Upper lobe of left lung (tissue), 6 donors: ENCODE results near the gene PCDHGA4. TPM values are rescaled to one million over a fixed set of nuclear protein-coding genes. Genes with fewer than 3 reads are reported as not detected.

Experiments
- ATAC-seq, 2 donors: fragments of 200-7000 bp; cut with Tn5 transposase; one replicate each; pipeline ENCODE4 v1.9.1; 2022; ENCODE audit warnings: mild to moderate bottlenecking in 2 of 2, moderate library complexity in 2 of 2; ENCODE audit not compliant: low FRiP score in 2 of 2
- DNase-seq, 2 donors: peaks; one replicate each; pipeline ENCODE4 v3.0.0-alpha.2; 2019 to 2020
- H3K27ac ChIP-seq, 4 donors: fragments of 200-600 bp; sonication (generic); one replicate each; pipeline ENCODE4 v1.5.1; 2016 to 2019
- H3K27me3 ChIP-seq, 4 donors: fragments of 200-600 bp; sonication (generic); one replicate each; pipeline ENCODE4 v1.5.1; 2017 to 2019
- H3K36me3 ChIP-seq, 4 donors: fragments of 200-600 bp; sonication (generic); one replicate each; pipeline ENCODE4 v1.5.1; 2016 to 2019
- H3K4me1 ChIP-seq, 4 donors: fragments of 200-600 bp; sonication (generic); one replicate each; pipeline ENCODE4 v1.5.1; 2018 to 2019
- H3K4me3 ChIP-seq, 4 donors: fragments of 200-600 bp; sonication (generic); one replicate each; pipeline ENCODE4 v1.5.1; 2017 to 2019; ENCODE audit warnings: mild to moderate bottlenecking in 2 of 4, moderate library complexity in 1 of 4
- H3K9me3 ChIP-seq, 4 donors: fragments of 200-600 bp; sonication (generic); one replicate each; pipeline ENCODE4 v1.5.1; 2018 to 2019
- EP300 ChIP-seq, 4 donors: sonication (generic); formaldehyde crosslinking; IDR thresholded peaks; one replicate each; pipeline ENCODE4 v1.5.1; 2017; ENCODE audit warnings: antibody characterized with exemption in 4 of 4, control low read depth in 2 of 4
- POLR2A ChIP-seq, 4 donors: fragments of 450-650 bp; IDR thresholded peaks; one replicate each; pipeline ENCODE4 v1.5.1; 2016 to 2017; ENCODE audit warnings: antibody characterized with exemption in 4 of 4, mild to moderate bottlenecking in 2 of 4
- POLR2AphosphoS5 ChIP-seq, 2 donors: sonication (generic); formaldehyde crosslinking; IDR thresholded peaks; one replicate each; pipeline ENCODE4 v1.5.1; 2017; ENCODE audit warnings: antibody characterized with exemption in 2 of 2
- WGBS, 2 donors: methylation state at CpG; one replicate each; pipeline ENCODE4 v1.1.5; 2017 to 2018; 5-methylcytosine and 5-hydroxymethylcytosine counted together
- total RNA-seq, 6 donors: library from RNA; depleted of rRNA in 4 of 6; stranded (reverse); fragments of >200 nt in 4 of 6; gene quantifications; one replicate each; pipeline versions ENCODE4 v1.1.0 to v1.2.1, GENCODE V29; 2016 to 2021
- TF ChIP-seq, protein P1 (sequence below), 6 experiments: fragments of 450-650 bp in 4 of 6; fragments of 200-600 bp in 2 of 6; sonication (generic) in 2 of 6; IDR thresholded peaks; one replicate each; pipeline ENCODE4 v1.5.1; 2016 to 2019; ENCODE audit warnings: antibody characterized with exemption in 6 of 6
- donor health status: DM: no; HTN: no; CAD: no; lungs with moderate emphysema.
- donor health status: DM: no; HTN: yes; CAD: no; lungs with severe emphysema.

The PCDHGA4 gene
- total RNA-seq, 6 donors from 2014 or later = 1.7 to 9.4 (median 2.8) TPM

DNA sequence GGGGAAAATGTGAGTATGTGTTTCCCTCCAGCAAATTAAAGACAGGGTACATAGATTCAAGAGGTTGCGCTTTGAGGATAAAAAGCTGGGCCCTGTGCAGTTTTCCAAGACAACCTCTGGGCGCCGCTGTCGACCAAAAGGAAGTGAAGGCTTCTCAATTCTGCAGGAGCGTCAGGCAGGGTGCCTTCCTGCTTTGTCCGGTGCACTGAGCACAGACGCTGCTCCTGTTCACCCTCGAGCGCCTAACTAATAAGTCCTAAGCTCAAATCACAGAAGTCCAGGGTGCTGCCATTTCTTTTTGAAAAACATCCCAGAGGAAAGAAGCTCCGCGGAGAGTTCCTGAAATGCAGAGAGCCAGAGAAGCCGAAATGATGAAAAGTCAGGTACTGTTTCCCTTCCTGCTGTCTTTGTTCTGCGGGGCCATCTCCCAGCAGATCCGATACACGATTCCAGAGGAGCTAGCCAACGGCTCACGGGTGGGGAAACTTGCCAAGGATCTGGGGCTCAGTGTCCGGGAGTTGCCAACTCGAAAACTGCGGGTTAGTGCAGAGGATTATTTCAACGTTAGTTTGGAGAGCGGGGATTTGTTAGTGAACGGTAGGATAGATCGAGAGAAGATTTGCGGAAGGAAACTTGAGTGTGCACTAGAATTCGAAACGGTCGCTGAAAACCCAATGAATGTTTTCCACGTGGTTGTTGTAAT lies 4.8 kb upstream of the PCDHGA4 start, which contains the start of gene PCDHGB1:
Gene PCDHGB1 (plus strand): TSS at position 183 of the 703 bp plus-strand sequence. CDS start 162 bp downstream, at position 345.
- no peaks in the 10 kb centered on the region for H3K27me3 ChIP-seq
- DNase-seq (no peak), ATAC-seq (no peak)
- WGBS, 2 donors = 23 to 27% methylated on average over 29 of the region's 29 CpGs
- no peaks in the 10 kb centered on the region for H3K36me3 ChIP-seq
- no peak within 1 kb of the TSS for H3K27ac ChIP-seq
- peaks cover 20 to 72% (median 46%) of the 10 kb centered on the region in 4 donors for H3K9me3 ChIP-seq
- TF ChIP-seq POLR2A (IDR thresholded peaks at IDR 0.05) (no peak), POLR2AphosphoS5 (IDR thresholded peaks at IDR 0.05) (no peak), EP300 (IDR thresholded peaks at IDR 0.05) (no peak)
- TF ChIP-seq, protein P1, sequence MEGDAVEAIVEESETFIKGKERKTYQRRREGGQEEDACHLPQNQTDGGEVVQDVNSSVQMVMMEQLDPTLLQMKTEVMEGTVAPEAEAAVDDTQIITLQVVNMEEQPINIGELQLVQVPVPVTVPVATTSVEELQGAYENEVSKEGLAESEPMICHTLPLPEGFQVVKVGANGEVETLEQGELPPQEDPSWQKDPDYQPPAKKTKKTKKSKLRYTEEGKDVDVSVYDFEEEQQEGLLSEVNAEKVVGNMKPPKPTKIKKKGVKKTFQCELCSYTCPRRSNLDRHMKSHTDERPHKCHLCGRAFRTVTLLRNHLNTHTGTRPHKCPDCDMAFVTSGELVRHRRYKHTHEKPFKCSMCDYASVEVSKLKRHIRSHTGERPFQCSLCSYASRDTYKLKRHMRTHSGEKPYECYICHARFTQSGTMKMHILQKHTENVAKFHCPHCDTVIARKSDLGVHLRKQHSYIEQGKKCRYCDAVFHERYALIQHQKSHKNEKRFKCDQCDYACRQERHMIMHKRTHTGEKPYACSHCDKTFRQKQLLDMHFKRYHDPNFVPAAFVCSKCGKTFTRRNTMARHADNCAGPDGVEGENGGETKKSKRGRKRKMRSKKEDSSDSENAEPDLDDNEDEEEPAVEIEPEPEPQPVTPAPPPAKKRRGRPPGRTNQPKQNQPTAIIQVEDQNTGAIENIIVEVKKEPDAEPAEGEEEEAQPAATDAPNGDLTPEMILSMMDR (IDR thresholded peaks at IDR 0.05) = peak in 2 of 6 experiments; percentile 17 to 24
- H3K4me1 ChIP-seq = peaks cover 0 to 3% (median 0%) of the 10 kb centered on the region in 4 donors
- H3K4me3 ChIP-seq = peak within 1 kb of the TSS in 2 of 4 donors; percentile 15 to 19

DNA sequence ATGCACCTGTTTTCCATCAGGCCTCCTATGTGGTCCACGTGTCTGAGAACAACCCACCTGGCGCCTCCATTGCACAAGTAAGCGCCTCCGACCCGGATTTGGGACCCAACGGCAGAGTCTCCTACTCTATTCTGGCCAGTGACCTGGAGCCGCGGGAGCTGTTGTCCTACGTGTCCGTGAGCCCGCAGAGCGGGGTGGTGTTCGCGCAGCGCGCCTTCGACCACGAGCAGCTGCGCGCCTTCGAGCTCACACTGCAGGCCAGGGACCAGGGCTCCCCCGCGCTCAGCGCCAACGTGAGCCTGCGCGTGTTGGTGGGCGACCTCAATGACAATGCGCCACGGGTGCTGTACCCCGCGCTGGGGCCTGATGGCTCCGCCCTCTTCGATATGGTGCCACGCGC lies 3.2 kb upstream of the PCDHGA4 start:
- DNase-seq = peak in 1 of 2 donors; percentile 72
- 48% methylated on average over 18 of the region's 36 CpGs; no CpG with 5 or more reads in 1 of the 2 donors for WGBS, 2 donors
- Histone ChIP-seq H3K36me3 (no peaks in the 10 kb centered on the region), H3K27me3 (no peaks in the 10 kb centered on the region), H3K27ac (no peak overlapping the region), H3K4me3 (no peak overlapping the region), H3K4me1 (peaks cover 0 to 3% (median 0%) of the 10 kb centered on the region in 4 donors), H3K9me3 (peaks cover 29 to 72% (median 51%) of the 10 kb centered on the region in 4 donors)
- TF ChIP-seq POLR2AphosphoS5 (IDR thresholded peaks at IDR 0.05) = no peak
- TF ChIP-seq EP300 (IDR thresholded peaks at IDR 0.05) = no peak
- TF ChIP-seq, protein P1 (IDR thresholded peaks at IDR 0.05) = no peak
- TF ChIP-seq POLR2A (IDR thresholded peaks at IDR 0.05) = no peak
- ATAC-seq = no peak

DNA sequence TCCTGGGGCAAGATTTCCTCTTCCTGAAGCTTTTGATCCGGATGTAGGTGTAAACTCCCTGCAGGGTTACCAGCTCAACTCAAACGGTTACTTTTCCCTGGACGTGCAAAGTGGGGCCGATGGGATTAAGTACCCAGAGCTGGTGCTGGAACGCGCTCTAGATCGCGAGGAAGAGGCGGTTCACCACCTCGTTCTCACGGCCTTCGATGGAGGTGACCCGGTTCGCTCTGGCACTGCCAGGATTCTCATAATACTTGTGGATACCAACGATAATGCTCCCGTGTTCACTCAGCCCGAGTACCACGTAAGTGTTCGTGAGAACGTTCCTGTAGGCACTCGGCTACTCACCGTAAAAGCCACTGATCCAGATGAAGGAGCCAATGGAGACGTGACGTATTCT lies 820 bp downstream of the PCDHGA4 start:
- ATAC-seq (no peak), DNase-seq (no peak)
- Histone ChIP-seq H3K27me3 (no peaks in the 10 kb centered on the region), H3K36me3 (no peaks in the 10 kb centered on the region), H3K4me1 (no peaks in the 10 kb centered on the region), H3K27ac (no peak overlapping the region), H3K9me3 (peaks cover 28 to 85% (median 66%) of the 10 kb centered on the region in 4 donors), H3K4me3 (peak overlapping the region in 1 of 4 donors; percentile 28)
- 48 to 56% methylated on average over 21 to 24 of the region's 24 CpGs for WGBS, 2 donors
- no peak for TF ChIP-seq POLR2A (IDR thresholded peaks at IDR 0.05)
- no peak for TF ChIP-seq EP300 (IDR thresholded peaks at IDR 0.05)
- no peak for TF ChIP-seq POLR2AphosphoS5 (IDR thresholded peaks at IDR 0.05)
- TF ChIP-seq, protein P1 (IDR thresholded peaks at IDR 0.05) = no peak

DNA sequence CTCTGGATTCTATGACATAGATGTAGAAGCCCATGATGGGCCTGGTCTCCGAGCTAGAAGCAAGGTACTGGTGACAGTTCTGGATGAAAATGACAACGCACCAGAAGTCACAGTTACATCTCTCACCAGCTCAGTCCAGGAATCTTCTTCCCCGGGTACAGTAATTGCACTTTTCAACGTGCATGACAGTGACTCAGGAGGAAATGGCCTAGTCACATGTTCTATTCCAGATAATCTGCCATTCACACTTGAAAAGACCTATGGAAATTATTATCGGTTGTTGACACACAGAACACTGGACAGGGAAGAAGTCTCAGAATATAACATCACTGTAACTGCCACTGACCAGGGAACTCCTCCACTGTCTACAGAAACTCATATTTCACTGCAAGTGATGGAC lies 1.3 kb downstream of the PCDHGA4 start:
- H3K27me3 ChIP-seq = no peaks in the 10 kb centered on the region
- DNase-seq = no peak
- H3K36me3 ChIP-seq = no peaks in the 10 kb centered on the region
- H3K4me1 ChIP-seq = no peaks in the 10 kb centered on the region
- no peak overlapping the region for H3K4me3 ChIP-seq
- H3K9me3 ChIP-seq = peaks cover 33 to 85% (median 66%) of the 10 kb centered on the region in 4 donors
- 72 to 77% methylated on average over 5 of the region's 5 CpGs for WGBS, 2 donors
- no peak overlapping the region for H3K27ac ChIP-seq
- TF ChIP-seq EP300 (IDR thresholded peaks at IDR 0.05) (no peak), POLR2AphosphoS5 (IDR thresholded peaks at IDR 0.05) (no peak), POLR2A (IDR thresholded peaks at IDR 0.05) (no peak)
- TF ChIP-seq, protein P1 (IDR thresholded peaks at IDR 0.05) = no peak
- no peak for ATAC-seq
